Heart left ventricle (tissue), 16 donors: ENCODE measurements around the gene HOXB7. TPM values are rescaled to one million over a fixed set of nuclear protein-coding genes. Genes with fewer than 3 reads are reported as not detected.

Experiments used
- ATAC-seq, 4 donors: fragments of 200-7000 bp; cut with Tn5 transposase; one replicate each; pipeline ENCODE4 v1.9.1; 2020 to 2022; ENCODE audit warnings: moderate library complexity in 4 of 4, mild to moderate bottlenecking in 3 of 4, moderate number of reproducible peaks in 1 of 4
- DNase-seq, 5 donors: peaks; one replicate each; pipeline ENCODE4 v3.0.0-alpha.2; 2020
- H3K27ac ChIP-seq, 12 donors: fragments of 200-600 bp; sonication (generic) in 4 of 12; one replicate each; pipeline versions ENCODE4 v1.5.0 to v1.8.0; 2016 to 2022; ENCODE audit warnings: mild to moderate bottlenecking in 2 of 12
- H3K27me3 ChIP-seq, 9 donors: fragments of 200-600 bp; sonication (generic) in 2 of 9; one replicate each; pipeline versions ENCODE4 v1.5.1 to v1.8.0; 2016 to 2022; ENCODE audit warnings: mild to moderate bottlenecking in 3 of 9
- H3K36me3 ChIP-seq, 9 donors: fragments of 200-600 bp; sonication (generic) in 2 of 9; one replicate each; pipeline versions ENCODE4 v1.5.0 to v1.8.0; 2018 to 2022; ENCODE audit warnings: mild to moderate bottlenecking in 2 of 9
- H3K4me1 ChIP-seq, 12 donors: fragments of 200-600 bp; sonication (generic) in 4 of 12; one replicate each; pipeline versions ENCODE4 v1.5.0 to v1.8.0; 2016 to 2022; ENCODE audit warnings: mild to moderate bottlenecking in 3 of 12
- H3K4me3 ChIP-seq, 12 donors: fragments of 200-600 bp; sonication (generic) in 4 of 12; one replicate each; pipeline versions ENCODE4 v1.5.0 to v1.8.0; 2017 to 2022; ENCODE audit warnings: mild to moderate bottlenecking in 9 of 12, moderate library complexity in 4 of 12
- H3K9me3 ChIP-seq, 12 donors: fragments of 200-600 bp; sonication (generic) in 4 of 12; one replicate each; pipeline versions ENCODE4 v1.5.0 to v1.8.0; 2016 to 2022; ENCODE audit warnings: mild to moderate bottlenecking in 1 of 12
- POLR2A ChIP-seq, 2 donors: fragments of 450-650 bp; IDR thresholded peaks; one replicate each; pipeline ENCODE4 v1.6.1; 2017; ENCODE audit warnings: antibody characterized with exemption in 2 of 2, mild to moderate bottlenecking in 2 of 2, moderate library complexity in 2 of 2
- WGBS, 4 donors: extraction: QIAGEN DNeasy Blood & Tissue Kit in 2 of 4; methylation state at CpG; one replicate each; pipeline versions ENCODE4 v1.1.5 to v1.1.7; 2013 to 2018; 5-methylcytosine and 5-hydroxymethylcytosine counted together
- intact Hi-C, 10 donors: fragments of 100-400 bp; cut with DNase I; formaldehyde crosslinking; loops; one replicate each; pipeline versions ENCODE4 v1.11.1 to v1.14.2; 2022
- polyA plus RNA-seq, 2 donors: library from polyadenylated mRNA; stranded (reverse); fragments of 200-250 nt; gene quantifications; one replicate each; pipeline ENCODE4 v1.2.3, GENCODE V29; 2013
- total RNA-seq, 9 donors: library from RNA; depleted of rRNA in 2 of 9; stranded (reverse); fragments of >200 nt in 2 of 9; fragmentation: NEBNext Ultra II Directional in 3 of 9; extraction: Animal tissue kit (Norgen Biotek cat#: 25700) in 3 of 9; gene quantifications; one replicate each; pipeline versions ENCODE4 v1.1.0 to v1.2.4, GENCODE V29; 2016 to 2023
- TF ChIP-seq, protein P1 (sequence below), 12 donors: fragments of 200-600 bp; sonication (generic) in 4 of 12; IDR thresholded peaks; one replicate each; pipeline versions ENCODE4 v1.5.0 to v1.8.0; 2018 to 2022; ENCODE audit warnings: antibody characterized with exemption in 12 of 12, mild to moderate bottlenecking in 5 of 12
- donor health status: ischemic (EF 13 %, LVEDD 7.1; RV severe dilation, severe dysfunction).
- donor health status: healthy with polysubstance abuse.
- donor health status: DM: no; HTN: yes; CAD: no.
- donor health status: DM: no; HTN: no; CAD: no.
- donor health status: ischemic (EF 25% LVEDD 6.9; RV normal size, moderate dysfunction).
- donor health status: ischemic (EF 25% LVEDD 5.7; RV mildly dilated, moderate dysfunction).
- donor health status: healthy.
- donor health status: DM: yes; HTN: yes; CAD: no.
- donor health status: ischemic (EF 35%, LVEDD 5.7; RV mildly dilated, moderate dysfunction).
- donor health status: nonischemic (EF 11% LVEDD 7.7; RV severe dilation, severe dysfunction).
- donor health status: DM: yes; HTN: yes; CAD: no.
- donor health status: PGD.
- donor health status: ischemic (EF 29% LVEDD 5.4; RV normal size, mild dysfunction).
- donor health status: nonischemic (EF 23%, LVEDD 6.1; RV moderate dilation, normal function).

HOXB7 gene
- total and polyA plus RNA-seq, 11 donors, result 0.12 to 0.88 (median 0.40) TPM; not detected in 5

DNA sequence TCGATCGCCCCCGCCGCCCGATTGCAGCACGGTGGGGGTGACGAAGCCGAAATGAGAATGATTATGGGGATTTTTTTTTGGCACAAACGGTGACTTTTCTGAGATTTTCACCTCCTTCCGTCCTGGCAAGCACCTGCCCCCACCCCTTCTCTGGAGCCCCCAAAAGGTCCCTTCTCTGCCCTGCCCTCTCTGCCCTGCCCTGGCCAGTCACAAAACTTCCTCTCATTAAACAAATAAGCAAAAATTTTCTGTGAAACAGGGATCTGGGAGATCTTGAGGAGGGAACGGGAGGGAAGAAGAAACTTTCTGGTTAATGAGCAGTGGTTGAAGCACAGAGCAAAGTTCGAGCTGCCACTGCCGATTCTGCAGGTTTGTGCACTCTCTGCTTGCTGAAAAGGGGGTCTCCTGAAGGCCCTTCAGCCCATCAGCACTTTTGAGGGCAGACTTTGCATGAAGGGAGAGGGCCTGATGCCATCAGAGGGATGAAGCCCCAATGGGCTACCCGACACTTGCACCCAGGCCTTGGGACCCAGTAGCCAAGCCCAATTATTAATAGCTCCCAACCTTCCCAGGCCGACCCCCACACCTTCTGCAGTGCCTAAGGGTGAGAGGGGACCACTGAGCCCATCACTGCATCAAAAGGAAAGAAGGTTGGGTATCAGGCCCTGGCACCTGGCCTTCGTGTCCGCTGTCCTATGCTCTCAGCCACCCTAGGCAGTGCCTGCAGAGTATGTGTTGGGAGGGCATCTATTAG lies 5.3 kb upstream of the HOXB7 start:
- Histone ChIP-seq H3K27me3 (peaks cover 89 to 100% (median 96%) of the 10 kb centered on the region in 9 donors), H3K27ac (no peak overlapping the region), H3K4me3 (no peak overlapping the region), H3K9me3 (no peaks in the 10 kb centered on the region), H3K4me1 (peaks cover 0 to 44% (median 12%) of the 10 kb centered on the region in 12 donors), H3K36me3 (no peaks in the 10 kb centered on the region)
- TF ChIP-seq POLR2A (IDR thresholded peaks at IDR 0.05), result no peak
- TF ChIP-seq, protein P1, sequence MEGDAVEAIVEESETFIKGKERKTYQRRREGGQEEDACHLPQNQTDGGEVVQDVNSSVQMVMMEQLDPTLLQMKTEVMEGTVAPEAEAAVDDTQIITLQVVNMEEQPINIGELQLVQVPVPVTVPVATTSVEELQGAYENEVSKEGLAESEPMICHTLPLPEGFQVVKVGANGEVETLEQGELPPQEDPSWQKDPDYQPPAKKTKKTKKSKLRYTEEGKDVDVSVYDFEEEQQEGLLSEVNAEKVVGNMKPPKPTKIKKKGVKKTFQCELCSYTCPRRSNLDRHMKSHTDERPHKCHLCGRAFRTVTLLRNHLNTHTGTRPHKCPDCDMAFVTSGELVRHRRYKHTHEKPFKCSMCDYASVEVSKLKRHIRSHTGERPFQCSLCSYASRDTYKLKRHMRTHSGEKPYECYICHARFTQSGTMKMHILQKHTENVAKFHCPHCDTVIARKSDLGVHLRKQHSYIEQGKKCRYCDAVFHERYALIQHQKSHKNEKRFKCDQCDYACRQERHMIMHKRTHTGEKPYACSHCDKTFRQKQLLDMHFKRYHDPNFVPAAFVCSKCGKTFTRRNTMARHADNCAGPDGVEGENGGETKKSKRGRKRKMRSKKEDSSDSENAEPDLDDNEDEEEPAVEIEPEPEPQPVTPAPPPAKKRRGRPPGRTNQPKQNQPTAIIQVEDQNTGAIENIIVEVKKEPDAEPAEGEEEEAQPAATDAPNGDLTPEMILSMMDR (IDR thresholded peaks at IDR 0.05), result no peak
- WGBS, 4 donors, result 11 to 14% (median 13%) methylated on average over 17 of the region's 17 CpGs
- no peak for DNase-seq
- intact Hi-C loops, result loop anchor here (5.0 to 10.0 kb wide), 9 partner anchors 279 to 591 kb away; no protein-coding TSS in a partner anchor
- no peak for ATAC-seq

DNA sequence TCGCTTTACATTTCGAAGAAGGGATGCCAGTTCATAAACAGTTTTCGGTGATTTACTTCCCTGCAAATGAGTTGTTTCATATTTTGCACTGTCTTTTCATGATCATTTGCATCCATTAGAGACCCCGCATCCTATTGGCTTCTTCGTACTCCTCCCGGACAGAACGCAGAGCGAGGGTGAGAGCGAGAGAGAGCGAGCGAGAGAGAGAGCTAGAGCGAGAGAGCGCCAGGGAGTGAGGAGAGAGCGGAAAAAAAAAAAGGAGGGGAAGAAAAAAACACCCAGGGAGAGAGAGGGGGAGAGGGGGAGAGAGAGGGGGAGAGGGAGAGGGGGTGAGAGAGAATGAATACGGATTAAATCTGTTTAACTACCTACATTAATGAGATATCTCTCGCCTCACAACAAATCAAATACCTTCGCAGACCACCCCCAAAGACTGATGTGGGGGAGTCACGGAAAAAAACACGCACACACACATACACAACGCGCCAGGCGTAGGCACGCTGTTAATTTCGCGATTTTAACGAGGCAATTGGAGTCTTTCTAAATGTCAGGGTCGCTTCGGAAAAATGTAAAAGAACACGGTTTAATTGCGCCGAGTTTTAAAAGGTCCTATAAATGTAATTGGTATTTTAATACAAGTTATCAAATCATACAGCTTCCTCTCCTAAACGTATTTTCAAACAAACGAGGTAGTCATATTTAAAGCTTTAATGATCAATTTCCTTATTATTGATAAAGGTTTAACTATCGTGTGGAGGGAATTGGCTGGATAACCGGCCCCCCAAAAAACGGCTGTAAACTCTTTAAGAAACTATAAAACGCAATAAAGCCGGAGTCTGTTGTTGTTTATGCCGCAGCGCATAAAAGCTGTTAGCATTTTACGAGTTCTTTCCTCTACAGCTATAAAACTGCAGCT lies 4.5 kb upstream of the HOXB7 start, which contains the start of gene HOXB8:
Gene HOXB8, minus strand, starts transcription at position 246 of the 916 bp plus-strand sequence. CDS start 588 bp downstream, outside the sequence.
- H3K36me3 ChIP-seq, result no peaks in the 10 kb centered on the region
- no peak for TF ChIP-seq POLR2A (IDR thresholded peaks at IDR 0.05)
- TF ChIP-seq, protein P1 (IDR thresholded peaks at IDR 0.05), result no peak
- ATAC-seq, result no peak
- DNase-seq, result no peak
- intact Hi-C loops, result loop anchor here (5.0 to 10.0 kb wide), 9 partner anchors 278 to 591 kb away; no protein-coding TSS in a partner anchor
- H3K27ac ChIP-seq, result no peak within 1 kb of the TSS
- peak within 1 kb of the TSS in 1 of 12 donors; percentile 12 for H3K4me3 ChIP-seq
- no peaks in the 10 kb centered on the region for H3K9me3 ChIP-seq
- 7 to 11% (median 10%) methylated on average over 40 to 41 of the region's 41 CpGs for WGBS, 4 donors
- H3K4me1 ChIP-seq, result peaks cover 0 to 52% (median 18%) of the 10 kb centered on the region in 12 donors
- peaks cover 89 to 100% (median 96%) of the 10 kb centered on the region in 9 donors for H3K27me3 ChIP-seq

DNA sequence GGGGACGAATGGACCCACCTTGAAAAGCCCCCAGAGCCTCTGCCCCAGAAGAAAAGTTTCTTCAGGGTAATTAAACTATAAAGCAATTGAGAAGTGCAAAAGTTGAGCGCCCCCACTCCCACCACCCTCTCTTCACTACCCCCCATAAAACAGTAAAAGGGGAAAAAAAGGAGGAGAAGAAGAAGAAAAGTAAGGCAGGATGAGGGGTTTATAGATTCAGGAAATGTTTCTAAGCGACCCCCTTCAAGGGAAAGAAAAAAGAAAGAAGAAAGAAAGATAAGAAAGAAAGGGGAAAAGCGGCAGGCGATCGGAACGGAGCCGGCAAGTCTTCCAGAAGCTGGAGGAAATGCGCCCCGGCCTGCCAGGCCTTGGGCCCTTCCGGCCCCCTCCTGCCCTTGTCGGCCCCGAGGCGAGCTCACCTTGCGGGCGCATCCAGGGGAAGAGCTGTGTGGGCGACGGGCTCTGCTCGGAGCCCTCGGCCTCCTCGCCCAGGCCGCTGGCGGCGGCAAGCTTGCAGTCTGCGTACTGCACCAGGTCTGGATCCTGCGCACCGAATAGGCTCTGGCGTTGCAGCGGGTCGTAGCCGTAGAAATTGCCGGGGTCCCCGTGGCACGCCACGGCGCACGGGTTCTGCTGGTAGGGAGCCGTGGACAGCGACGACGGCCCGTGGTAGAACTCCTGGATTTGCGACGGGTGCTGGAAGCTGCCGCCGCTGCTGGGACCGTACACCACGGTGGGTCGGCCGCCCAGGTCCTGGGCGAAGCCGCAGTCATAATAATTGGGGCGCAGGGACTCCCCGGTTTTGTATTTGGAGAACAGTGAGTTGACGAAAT lies 3.3 kb upstream of the HOXB7 start:
- Histone ChIP-seq H3K4me3 (peak overlapping the region in 1 of 12 donors; percentile 12), H3K4me1 (peaks cover 0 to 58% (median 20%) of the 10 kb centered on the region in 12 donors), H3K27me3 (peaks cover 81 to 100% (median 96%) of the 10 kb centered on the region in 9 donors), H3K9me3 (no peaks in the 10 kb centered on the region), H3K36me3 (no peaks in the 10 kb centered on the region), H3K27ac (no peak overlapping the region)
- no peak for ATAC-seq
- intact Hi-C loops, result loop anchor here in 9 of 10 donors (10.0 kb wide), 5 partner anchors 279 to 589 kb away; no protein-coding TSS in a partner anchor
- 2 to 7% (median 5%) methylated on average over 41 to 55 of the region's 55 CpGs for WGBS, 4 donors
- no peak for DNase-seq
- TF ChIP-seq POLR2A (IDR thresholded peaks at IDR 0.05), result no peak
- TF ChIP-seq, protein P1 (IDR thresholded peaks at IDR 0.05), result no peak
